Erythroblast (primary cell): ENCODE measurements around the gene OTOP3.

Experiments
- GATA1 ChIP-seq: IDR thresholded peaks from 2 replicates; pipeline ENCODE4 v1.6.1; 2011; ENCODE audit warnings: low read depth, mild to moderate bottlenecking, control low read depth, low read length, moderate library complexity
- POLR2A ChIP-seq: IDR thresholded peaks from 2 replicates; pipeline ENCODE4 v1.6.1; 2011; ENCODE audit warnings: mild to moderate bottlenecking, low read length

DNA sequence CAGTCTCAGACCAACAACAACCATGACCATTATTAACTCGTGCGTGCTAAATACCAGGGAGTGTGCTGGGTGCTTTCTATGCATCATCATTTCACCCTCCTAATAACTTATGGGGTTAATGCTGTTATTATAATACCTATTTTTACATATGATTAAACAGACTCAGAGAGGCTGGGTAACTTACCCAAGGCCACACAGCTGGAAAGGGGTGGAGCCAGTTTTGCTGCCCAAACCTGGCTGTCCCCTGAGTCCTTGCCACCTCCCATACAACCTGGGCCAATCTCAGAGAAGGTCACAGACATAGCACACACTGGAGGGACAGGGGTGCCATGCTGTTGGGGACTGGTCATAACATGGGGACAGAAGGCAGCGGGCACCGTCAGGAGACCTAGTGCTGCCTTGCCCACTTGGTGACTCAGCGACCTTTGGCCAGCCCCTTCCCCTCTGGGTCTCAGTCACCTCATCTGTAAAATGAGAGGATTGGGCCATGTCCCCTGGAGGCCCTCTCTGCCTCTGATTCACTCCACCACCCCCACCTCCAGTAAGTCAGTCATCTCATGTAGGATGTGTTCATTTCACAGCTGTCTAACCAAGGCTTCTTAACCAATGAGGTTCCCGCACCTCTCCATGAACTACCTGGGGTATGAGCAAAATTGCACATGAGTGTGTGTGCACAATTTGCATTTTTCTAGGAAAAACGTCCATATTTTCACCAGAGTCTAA, 30.9 kb upstream of the OTOP3 start:
- TF ChIP-seq POLR2A: no peak
- no peak for TF ChIP-seq GATA1
